Measurements from ENCODE around the gene NCF2.

Gene NCF2

GRCh38 chr1:183515002-183515689, 75.1 kb downstream of the NCF2 start:
- in situ Hi-C loops (cut with HindIII; ENCODE audit: low pct_ligation_motif_present, low sequenced_read_pairs) = no loop called here

GRCh38 chr1:183514235-183514634, 76.0 kb downstream of the NCF2 start:
- in situ Hi-C loops (cut with HindIII; ENCODE audit: low pct_ligation_motif_present, low sequenced_read_pairs) = no loop called here
- Histone ChIP-seq H3K36me3 (replicated peaks) (no peaks in the 10 kb centered on the region), H3K27me3 (replicated peaks) (no peaks in the 10 kb centered on the region), H3K4me3 (ENCODE audit: low read depth, low read length) (no peak overlapping the region), H3K27ac (peak overlapping the region; percentile 75)
- DNase-seq = no peak
- TF ChIP-seq CTCF (IDR thresholded peaks at IDR 0.05; ENCODE audit: low read depth, low read length, missing control alignments) = no peak

More at GRCh38 chr1:183515002-183515689, 75.1 kb downstream of the NCF2 start:
- H3K4me3 ChIP-seq (ENCODE audit: low read depth, low read length) = no peak overlapping the region
- TF ChIP-seq CTCF (IDR thresholded peaks at IDR 0.05; ENCODE audit: low read depth, low read length, missing control alignments) = no peak
- no peaks in the 10 kb centered on the region for H3K36me3 ChIP-seq (replicated peaks)
- DNase-seq = peak; percentile 66
- peak overlapping the region; percentile 75 for H3K27ac ChIP-seq
- no peaks in the 10 kb centered on the region for H3K27me3 ChIP-seq (replicated peaks)

- Histone ChIP-seq H3K4me3 (ENCODE audit: low read depth, low read length) (no peak overlapping the region), H3K27ac (no peak overlapping the region), H3K36me3 (replicated peaks) (no peaks in the 10 kb centered on the region), H3K27me3 (replicated peaks) (no peaks in the 10 kb centered on the region)
- DNase-seq = no peak
- TF ChIP-seq CTCF (IDR thresholded peaks at IDR 0.05; ENCODE audit: low read depth, low read length, missing control alignments) = no peak
- in situ Hi-C loops (cut with HindIII; ENCODE audit: low pct_ligation_motif_present, low sequenced_read_pairs) = no loop called here
Measured at GRCh38 chr1:183512450-183512849, 77.8 kb downstream of the NCF2 start.

- Histone ChIP-seq H3K27ac (no peak overlapping the region), H3K27me3 (replicated peaks) (no peaks in the 10 kb centered on the region), H3K4me3 (ENCODE audit: low read depth, low read length) (no peak overlapping the region), H3K36me3 (replicated peaks) (no peaks in the 10 kb centered on the region)
- in situ Hi-C loops (cut with HindIII; ENCODE audit: low pct_ligation_motif_present, low sequenced_read_pairs) = no loop called here
- no peak for DNase-seq
- TF ChIP-seq CTCF (IDR thresholded peaks at IDR 0.05; ENCODE audit: low read depth, low read length, missing control alignments) = no peak
Measured at GRCh38 chr1:183508694-183509093, 81.6 kb downstream of the NCF2 start.

GRCh38 chr1:183506561-183506960, 83.7 kb downstream of the NCF2 start:
- Histone ChIP-seq H3K4me3 (ENCODE audit: low read depth, low read length) (no peak overlapping the region), H3K27me3 (replicated peaks) (no peaks in the 10 kb centered on the region), H3K27ac (no peak overlapping the region), H3K36me3 (replicated peaks) (no peaks in the 10 kb centered on the region)
- no peak for TF ChIP-seq CTCF (IDR thresholded peaks at IDR 0.05; ENCODE audit: low read depth, low read length, missing control alignments)
- in situ Hi-C loops (cut with HindIII; ENCODE audit: low pct_ligation_motif_present, low sequenced_read_pairs) = no loop called here
- DNase-seq = no peak

Data from brain microvascular endothelial cell (primary cell).